Memory B cell (primary cell): ENCODE data around the gene PINLYP.
A peak's percentile ranks its signal among the peaks of the same experiment; 100 is the strongest.

Experiments used
- ATAC-seq: fragments of 150-1000 bp; cut with Tn5 transposase; 2 replicates; pipeline ENCODE4 v1.10.0; 2021; ENCODE audit warnings: low read depth, mild to moderate bottlenecking, moderate library complexity
- DNase-seq, 2 donors: peaks; one replicate each; pipeline ENCODE4 v3.0.0; 2022; ENCODE audit warnings: low spot score in 2 of 2
- H3K27ac Mint-ChIP-seq: one replicate; pipeline ENCODE4 v1.8.0; 2022; ENCODE audit warnings: mild to moderate bottlenecking, moderate library complexity, mixed read lengths
- H3K27me3 Mint-ChIP-seq: one replicate; pipeline ENCODE4 v1.8.0; 2022; ENCODE audit warnings: mixed read lengths
- H3K36me3 Mint-ChIP-seq: one replicate; pipeline ENCODE4 v1.8.0; 2022; ENCODE audit warnings: mild to moderate bottlenecking, mixed read lengths
- H3K4me1 Mint-ChIP-seq: one replicate; pipeline ENCODE4 v1.8.0; 2022; ENCODE audit warnings: mixed read lengths
- H3K4me3 Mint-ChIP-seq: one replicate; pipeline ENCODE4 v1.8.0; 2022; ENCODE audit warnings: mild to moderate bottlenecking, moderate library complexity, mixed read lengths
- H3K9me3 Mint-ChIP-seq: one replicate; pipeline ENCODE4 v1.8.0; 2022; ENCODE audit warnings: mixed read lengths

Gene PINLYP

GRCh38 chr19:43560687-43561086, 14.9 kb upstream of the PINLYP start:
- Mint-ChIP-seq H3K4me1 (peaks cover 39% of the 10 kb centered on the region), H3K27me3 (no peaks in the 10 kb centered on the region), H3K36me3 (peaks cover 13% of the 10 kb centered on the region), H3K27ac (peak overlapping the region; percentile 84), H3K4me3 (no peak overlapping the region), H3K9me3 (no peaks in the 10 kb centered on the region)
- ATAC-seq (no peak), DNase-seq (no peak)

DNA sequence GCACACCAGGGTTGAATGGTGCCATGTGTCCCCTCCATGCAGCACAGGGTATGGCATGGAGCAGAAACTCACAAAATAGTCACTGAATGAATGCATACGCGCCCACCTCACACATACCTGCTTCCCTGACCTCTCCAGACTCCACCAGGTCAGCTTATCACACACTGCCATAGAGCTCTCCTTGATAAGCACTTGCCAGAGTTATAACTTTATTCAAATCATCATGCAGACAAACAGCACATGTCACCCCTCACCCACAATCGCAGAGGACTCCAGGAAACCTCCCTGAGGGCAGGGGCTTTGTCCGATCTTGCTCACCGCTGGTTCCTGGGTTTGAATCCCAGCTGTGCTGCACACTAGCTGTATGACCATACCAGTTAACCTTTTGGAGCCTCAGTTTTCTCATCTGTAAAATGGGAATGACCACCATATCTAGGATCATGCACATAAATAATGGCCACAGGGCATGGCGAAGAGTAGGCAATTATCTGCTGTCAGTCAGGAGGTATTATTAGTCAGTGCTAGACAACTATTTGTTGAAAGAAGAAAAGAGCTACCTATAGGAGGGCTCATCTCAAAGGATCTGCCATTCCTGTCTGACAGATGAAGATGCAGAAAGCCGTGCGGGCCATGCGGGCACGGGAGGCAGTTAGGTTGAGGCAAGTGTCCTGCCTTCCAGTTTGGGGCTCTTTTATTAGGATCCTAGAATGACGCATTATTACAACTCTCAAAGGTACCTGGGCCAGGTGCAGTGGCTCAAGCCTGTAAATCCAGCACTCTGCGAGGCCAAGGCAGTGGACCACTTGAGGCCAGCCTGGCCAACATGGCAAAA, 14.2 kb upstream of the PINLYP start:
- Mint-ChIP-seq H3K36me3 (peaks cover 13% of the 10 kb centered on the region), H3K27me3 (no peaks in the 10 kb centered on the region), H3K27ac (peak overlapping the region; percentile 84), H3K4me1 (peaks cover 39% of the 10 kb centered on the region), H3K4me3 (peak overlapping the region; percentile 15), H3K9me3 (no peaks in the 10 kb centered on the region)
- ATAC-seq = no peak
- no peak for DNase-seq

DNA sequence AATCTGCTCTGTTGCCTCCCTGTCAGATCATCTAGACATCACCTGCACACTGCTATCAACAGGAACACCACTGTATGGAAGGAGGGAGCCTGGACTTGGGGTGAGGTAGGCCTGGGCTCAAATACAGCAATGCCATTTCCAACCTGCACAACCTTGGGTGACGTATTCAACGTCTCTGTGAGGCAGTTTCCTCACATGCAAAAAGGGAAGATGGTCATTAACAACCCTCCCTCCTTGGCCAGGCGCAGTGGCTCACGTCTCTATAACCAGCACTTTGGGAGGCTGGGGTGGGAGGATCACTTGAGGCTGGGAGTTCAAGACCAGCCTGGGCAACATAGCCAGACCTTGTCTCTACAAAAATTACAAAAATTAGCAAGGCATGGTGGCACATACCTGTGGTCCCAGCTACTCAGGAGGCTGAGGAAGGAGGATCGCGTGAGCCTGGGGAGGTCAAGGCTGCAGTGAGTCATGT, 13.3 kb upstream of the PINLYP start:
- Mint-ChIP-seq H3K9me3 (no peaks in the 10 kb centered on the region), H3K4me1 (peaks cover 41% of the 10 kb centered on the region), H3K36me3 (peaks cover 15% of the 10 kb centered on the region), H3K27ac (peak overlapping the region; percentile 84), H3K4me3 (peak overlapping the region; percentile 67), H3K27me3 (no peaks in the 10 kb centered on the region)
- ATAC-seq (no peak), DNase-seq (no peak)

DNA sequence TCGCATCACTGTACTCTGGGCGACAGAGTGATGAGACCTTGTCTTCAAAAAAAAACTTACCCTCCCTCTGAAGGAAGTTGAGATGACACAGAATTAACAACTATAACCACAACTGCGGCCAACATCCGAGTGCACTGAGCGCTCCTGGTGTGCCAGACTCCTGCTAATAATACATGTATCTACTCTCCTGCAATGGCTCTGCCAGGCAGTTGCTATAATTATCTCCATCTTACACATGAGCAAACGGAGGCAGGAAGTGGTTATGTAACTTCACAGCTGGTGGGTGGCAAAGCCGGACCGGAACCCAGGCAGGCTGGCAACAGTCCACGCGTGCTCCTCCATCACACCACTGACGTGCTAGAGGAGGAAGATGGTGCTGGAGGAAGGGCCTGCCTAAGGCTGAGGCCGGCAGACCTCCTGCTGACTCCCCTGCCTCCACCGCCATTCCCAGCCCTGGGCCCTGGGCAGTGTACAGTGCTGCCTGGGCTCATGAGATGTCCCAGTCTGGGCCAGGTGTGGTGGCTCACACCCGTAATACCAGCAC, 12.8 kb upstream of the PINLYP start:
- H3K4me3 Mint-ChIP-seq = peak overlapping the region; percentile 67
- ATAC-seq (peak; percentile 91), DNase-seq (peak; percentile 64 to 71)
- H3K9me3 Mint-ChIP-seq = no peaks in the 10 kb centered on the region
- H3K27me3 Mint-ChIP-seq = no peaks in the 10 kb centered on the region
- peak overlapping the region; percentile 84 for H3K27ac Mint-ChIP-seq
- H3K4me1 Mint-ChIP-seq = peaks cover 41% of the 10 kb centered on the region
- peaks cover 13% of the 10 kb centered on the region for H3K36me3 Mint-ChIP-seq

GRCh38 chr19:43563816-43564457, 11.7 kb upstream of the PINLYP start:
- no peaks in the 10 kb centered on the region for H3K9me3 Mint-ChIP-seq
- no peak for DNase-seq
- H3K4me1 Mint-ChIP-seq = peaks cover 41% of the 10 kb centered on the region
- H3K27me3 Mint-ChIP-seq = no peaks in the 10 kb centered on the region
- H3K36me3 Mint-ChIP-seq = peaks cover 15% of the 10 kb centered on the region
- H3K4me3 Mint-ChIP-seq = no peak overlapping the region
- no peak for ATAC-seq
- H3K27ac Mint-ChIP-seq = peak overlapping the region; percentile 84

- no peak overlapping the region for H3K4me3 Mint-ChIP-seq
- H3K27me3 Mint-ChIP-seq = no peaks in the 10 kb centered on the region
- H3K36me3 Mint-ChIP-seq = peaks cover 13% of the 10 kb centered on the region
- ATAC-seq (no peak), DNase-seq (no peak)
- H3K4me1 Mint-ChIP-seq = peaks cover 41% of the 10 kb centered on the region
- H3K9me3 Mint-ChIP-seq = no peaks in the 10 kb centered on the region
- peak overlapping the region; percentile 84 for H3K27ac Mint-ChIP-seq
Observed at GRCh38 chr19:43564800-43565199, 10.8 kb upstream of the PINLYP start.

DNA sequence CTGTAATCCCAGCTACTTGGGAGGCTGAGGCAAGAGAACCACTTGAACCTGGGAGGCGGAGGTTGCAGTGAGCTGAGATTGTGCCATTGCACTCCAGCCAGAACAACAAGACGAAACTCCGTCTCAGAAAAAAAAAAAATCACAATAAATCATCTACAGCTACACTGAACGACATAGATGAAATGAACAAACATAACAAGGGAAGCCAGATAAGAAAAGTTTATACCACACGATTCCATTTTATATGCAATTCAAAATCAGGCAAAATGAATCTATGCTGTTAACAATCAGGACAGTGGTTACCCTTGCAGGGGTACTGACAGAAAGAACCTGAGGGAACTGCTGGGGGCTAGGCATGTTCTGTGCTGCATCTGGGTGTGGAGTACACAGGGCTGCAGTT, 5.9 kb upstream of the PINLYP start:
- DNase-seq = no peak
- Mint-ChIP-seq H3K27ac (no peak overlapping the region), H3K9me3 (no peaks in the 10 kb centered on the region), H3K4me3 (no peak overlapping the region), H3K27me3 (no peaks in the 10 kb centered on the region), H3K36me3 (peaks cover 8% of the 10 kb centered on the region), H3K4me1 (peaks cover 21% of the 10 kb centered on the region)
- ATAC-seq = no peak

- Mint-ChIP-seq H3K4me1 (peaks cover 22% of the 10 kb centered on the region), H3K36me3 (peaks cover 8% of the 10 kb centered on the region), H3K27ac (peak overlapping the region; percentile 45)
Observed at GRCh38 chr19:43570174-43570791, 5.3 kb upstream of the PINLYP start.

GRCh38 chr19:43572171-43572588, 3.4 kb upstream of the PINLYP start:
- no peak for DNase-seq
- H3K36me3 Mint-ChIP-seq = peaks cover 5% of the 10 kb centered on the region
- no peaks in the 10 kb centered on the region for H3K27me3 Mint-ChIP-seq
- H3K27ac Mint-ChIP-seq = peak overlapping the region; percentile 17
- no peak overlapping the region for H3K4me3 Mint-ChIP-seq
- no peak for ATAC-seq
- no peaks in the 10 kb centered on the region for H3K9me3 Mint-ChIP-seq
- peaks cover 24% of the 10 kb centered on the region for H3K4me1 Mint-ChIP-seq

More at GRCh38 chr19:43570174-43570791, 5.3 kb upstream of the PINLYP start:
- Mint-ChIP-seq H3K4me3 (no peak overlapping the region), H3K27me3 (no peaks in the 10 kb centered on the region), H3K9me3 (no peaks in the 10 kb centered on the region)
- peak; percentile 43 for ATAC-seq
- no peak for DNase-seq

- Mint-ChIP-seq H3K9me3 (no peaks in the 10 kb centered on the region), H3K36me3 (peaks cover 6% of the 10 kb centered on the region), H3K4me3 (peak overlapping the region; percentile 91), H3K27me3 (peaks cover 4% of the 10 kb centered on the region), H3K27ac (peak overlapping the region; percentile 98), H3K4me1 (peaks cover 31% of the 10 kb centered on the region)
- DNase-seq = no peak
- ATAC-seq = no peak
Observed at GRCh38 chr19:43574424-43575155, 1.0 kb upstream of the PINLYP start.

DNA sequence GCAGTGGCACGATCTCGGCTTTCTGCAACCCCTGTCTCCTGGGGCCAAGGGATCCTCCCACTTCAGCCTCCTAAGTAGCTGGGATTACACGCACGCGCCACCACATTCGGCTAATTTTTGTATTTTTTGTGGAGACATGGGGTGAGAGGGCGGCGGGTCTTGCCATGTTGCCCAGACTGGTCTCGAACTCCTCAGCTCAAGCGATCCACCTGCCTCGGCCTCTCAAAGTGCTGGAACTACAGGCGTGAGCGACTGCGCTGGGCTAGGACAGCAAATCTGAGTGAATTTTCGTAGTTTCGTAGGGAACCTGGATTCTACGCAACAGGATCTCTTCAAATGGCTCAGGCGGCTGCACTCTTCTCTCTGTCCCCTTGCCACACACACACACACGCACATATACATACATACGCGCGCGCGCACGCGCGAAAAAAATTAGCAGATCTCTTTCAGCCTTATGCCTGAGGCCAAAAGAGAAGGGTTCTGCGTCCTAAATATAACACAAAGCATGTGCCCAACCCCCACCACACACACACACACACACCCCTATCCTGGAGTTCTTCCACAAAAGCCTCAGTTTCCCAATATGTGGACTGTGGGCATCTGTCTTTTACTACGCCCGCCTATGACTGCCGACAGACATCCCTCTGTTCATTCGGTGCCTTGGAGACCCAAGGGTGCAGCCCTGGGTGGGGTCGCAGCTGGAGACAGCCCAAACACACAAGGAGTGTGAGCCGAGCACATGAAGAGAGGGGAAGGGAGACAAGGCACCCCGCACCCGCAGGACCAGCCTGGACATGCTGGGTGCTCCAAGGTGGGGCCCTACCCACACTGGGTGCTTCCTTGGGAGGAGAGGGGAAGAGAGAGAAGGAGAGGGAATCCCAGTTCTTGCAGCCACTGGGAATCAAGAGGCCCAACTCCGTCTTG, 616 bp downstream of the PINLYP start:
- Mint-ChIP-seq H3K9me3 (no peaks in the 10 kb centered on the region), H3K36me3 (peaks cover 4% of the 10 kb centered on the region), H3K27ac (peak overlapping the region; percentile 98), H3K4me3 (peak overlapping the region; percentile 91), H3K27me3 (peaks cover 4% of the 10 kb centered on the region), H3K4me1 (peaks cover 33% of the 10 kb centered on the region)
- DNase-seq = no peak
- no peak for ATAC-seq

- DNase-seq (no peak), ATAC-seq (no peak)
- peaks cover 25% of the 10 kb centered on the region for H3K4me1 Mint-ChIP-seq
- no peak overlapping the region for H3K27ac Mint-ChIP-seq
- H3K36me3 Mint-ChIP-seq = peaks cover 2% of the 10 kb centered on the region
- no peaks in the 10 kb centered on the region for H3K9me3 Mint-ChIP-seq
- H3K4me3 Mint-ChIP-seq = no peak overlapping the region
- H3K27me3 Mint-ChIP-seq = peaks cover 4% of the 10 kb centered on the region
Observed at GRCh38 chr19:43578787-43579186, 3.2 kb downstream of the PINLYP start.

DNA sequence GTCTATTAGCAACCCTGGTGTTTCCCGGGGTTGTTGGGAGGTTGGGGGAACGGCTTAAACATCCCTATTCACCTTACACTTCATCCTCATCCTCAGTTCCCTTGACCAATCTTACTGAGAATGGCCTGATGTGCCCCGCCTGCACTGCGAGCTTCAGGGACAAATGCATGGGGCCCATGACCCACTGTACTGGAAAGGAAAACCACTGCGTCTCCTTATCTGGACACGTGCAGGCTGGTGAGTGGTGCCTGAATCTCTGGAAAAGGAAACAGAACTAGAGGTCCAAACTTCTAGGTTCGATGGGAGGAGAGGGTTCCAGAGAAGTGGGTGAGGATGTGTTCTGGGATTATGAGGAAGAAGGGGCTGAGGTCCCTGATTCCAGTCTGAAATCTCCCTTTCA, 5.9 kb downstream of the PINLYP start:
- Mint-ChIP-seq H3K4me1 (peaks cover 24% of the 10 kb centered on the region), H3K4me3 (no peak overlapping the region), H3K27ac (no peak overlapping the region), H3K27me3 (peaks cover 4% of the 10 kb centered on the region), H3K36me3 (peaks cover 4% of the 10 kb centered on the region), H3K9me3 (no peaks in the 10 kb centered on the region)
- ATAC-seq (no peak), DNase-seq (no peak)
